GM12892 (cell line): ENCODE results near the gene KCNJ4.

Experiments used
- POLR2AphosphoS5 ChIP-seq: IDR thresholded peaks from 2 replicates; pipeline ENCODE4 v1.6.1; 2011; ENCODE audit warnings: low read depth, low read length, control low read depth
- TAF1 ChIP-seq: IDR thresholded peaks from 2 replicates; pipeline ENCODE4 v1.6.1; 2011; ENCODE audit warnings: low read depth, mild to moderate bottlenecking, control low read depth, low read length, borderline replicate concordance

DNA sequence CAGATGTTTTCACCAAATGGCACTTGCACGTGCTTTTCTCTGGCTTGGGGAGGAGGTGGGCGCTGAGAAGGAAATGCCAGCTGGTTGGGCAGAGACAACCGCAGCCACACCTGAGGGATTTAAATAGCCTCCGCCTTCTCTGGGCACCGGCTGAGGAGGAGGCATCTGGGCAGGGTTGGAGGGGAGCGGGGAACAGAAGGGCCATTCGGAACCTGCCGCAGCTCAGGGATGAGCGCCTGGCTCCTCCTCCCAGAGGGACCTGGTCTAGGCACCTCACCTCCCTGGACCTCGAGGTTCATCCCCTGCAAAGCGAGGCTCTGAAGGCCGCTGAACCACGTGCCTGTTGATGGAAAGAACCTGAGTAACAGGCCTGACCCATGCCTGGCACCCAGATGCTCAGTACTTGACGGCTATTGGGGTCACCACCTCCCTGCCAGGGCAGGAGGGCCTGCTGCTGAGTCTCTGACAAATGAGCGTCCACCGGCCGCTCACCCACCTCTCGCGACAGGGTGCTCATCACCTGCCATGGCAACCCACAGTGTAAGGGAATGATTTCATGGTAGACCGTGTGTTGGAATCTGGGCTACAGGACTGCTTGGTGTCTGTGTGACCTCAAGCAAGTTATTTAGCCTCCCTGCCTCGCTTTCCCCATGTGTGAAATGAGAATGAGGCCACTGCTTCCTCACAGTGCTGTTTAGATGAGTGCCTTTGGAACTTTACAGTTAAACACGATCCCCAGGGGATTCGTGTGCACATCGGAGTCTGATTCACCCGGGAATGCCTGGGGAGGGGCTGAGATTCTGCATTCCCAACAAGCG is 10.9 kb upstream of the KCNJ4 start:
- TF ChIP-seq TAF1: no peak
- no peak for TF ChIP-seq POLR2AphosphoS5
